Hindlimb muscle (tissue), 1 donor: Measurements from ENCODE around the gene MCF2L. TPM values are rescaled to one million over a fixed set of nuclear protein-coding genes. Genes with fewer than 3 reads are reported as not detected.
"Not testable (repeated sequence)": the region's sequence is repeated elsewhere in the genome, so short reads cannot be mapped to it uniquely, and the experiment has no call there.

Experiments
- DNase-seq: peaks from one replicate; pipeline ENCODE4 v3.0.0-alpha.2; 2013
- polyA plus RNA-seq: library from polyadenylated mRNA; unstranded; fragments of 120-200 nt; gene quantifications from one replicate; pipeline ENCODE4 v1.2.1, GENCODE V29; 2013; ENCODE audit not compliant: insufficient read length

Gene MCF2L
- polyA plus RNA-seq, 1 donor, result 23.3 TPM

- DNase-seq, result no peak
Measured at GRCh38 chr13:113069861-113070805, 101.1 kb downstream of the MCF2L start.

- no peak for DNase-seq
Measured at GRCh38 chr13:113070855-113071254, 101.8 kb downstream of the MCF2L start.

- DNase-seq, result no peak
Measured at GRCh38 chr13:113072376-113072775, 103.4 kb downstream of the MCF2L start.

GRCh38 chr13:113073942-113074341 lies 104.9 kb downstream of the MCF2L start:
- no peak for DNase-seq

GRCh38 chr13:113074401-113074800 lies 105.4 kb downstream of the MCF2L start:
- no peak for DNase-seq

GRCh38 chr13:113074876-113075275 lies 105.9 kb downstream of the MCF2L start:
- DNase-seq, result no peak

GRCh38 chr13:113075711-113076110 lies 106.7 kb downstream of the MCF2L start:
- no peak for DNase-seq

GRCh38 chr13:113076681-113077401 lies 107.8 kb downstream of the MCF2L start:
- DNase-seq, result no peak

- DNase-seq, result no peak
Measured at GRCh38 chr13:113077566-113077952, 108.5 kb downstream of the MCF2L start.

- no peak for DNase-seq
Measured at GRCh38 chr13:113077953-113078901, 109.2 kb downstream of the MCF2L start.

- peak; percentile 37 for DNase-seq
Measured at GRCh38 chr13:113078902-113079780, 110.1 kb downstream of the MCF2L start.

- not testable (repeated sequence) for DNase-seq
Measured at GRCh38 chr13:113079781-113080080, 110.7 kb downstream of the MCF2L start.

GRCh38 chr13:113080361-113080831 lies 111.4 kb downstream of the MCF2L start:
- DNase-seq, result no peak

GRCh38 chr13:113080901-113081521 lies 112.0 kb downstream of the MCF2L start:
- no peak for DNase-seq

GRCh38 chr13:113082198-113083021 lies 113.4 kb downstream of the MCF2L start:
- DNase-seq, result no peak

GRCh38 chr13:113083022-113083373 lies 114.0 kb downstream of the MCF2L start:
- DNase-seq, result no peak

GRCh38 chr13:113083402-113084061 lies 114.5 kb downstream of the MCF2L start:
- peak; percentile 80 for DNase-seq

GRCh38 chr13:113084094-113084942 lies 115.3 kb downstream of the MCF2L start:
- DNase-seq, result no peak
